ENCODE measurements around the gene CFI.

- no peak for TF ChIP-seq POLR2A (IDR thresholded peaks at IDR 0.05)
- TF ChIP-seq CTCF (IDR thresholded peaks at IDR 0.05) = no peak
- no peak for TF ChIP-seq EP300 (IDR thresholded peaks at IDR 0.05)
Observed at GRCh38 chr4:109786846-109787245, 15.0 kb downstream of the CFI start.

All from suprapubic skin (tissue), 3 donors.